Suprapubic skin (tissue), 3 donors: ENCODE results near the gene SLC30A2.

ENCODE experiments used
- CTCF ChIP-seq, 2 donors: fragments of 200-600 bp in 1 of 2; fragments of 450-650 bp in 1 of 2; sonication (generic) in 1 of 2; IDR thresholded peaks; one replicate each; pipeline ENCODE4 v1.5.1; 2016 to 2019; ENCODE audit warnings: antibody characterized with exemption in 2 of 2, mild to moderate bottlenecking in 1 of 2, moderate library complexity in 1 of 2
- EP300 ChIP-seq: sonication (generic); formaldehyde crosslinking; IDR thresholded peaks from one replicate; pipeline ENCODE4 v1.6.1; 2017; ENCODE audit warnings: antibody characterized with exemption

GRCh38 chr1:26016953-26017545 lies 28.9 kb downstream of the SLC30A2 start:
- TF ChIP-seq CTCF (IDR thresholded peaks at IDR 0.05) (no peak), EP300 (no peak)
